Testis (tissue), 2 donors: ENCODE measurements around the gene PTPRN2.

Experiments
- POLR2A ChIP-seq: fragments of 450-650 bp; IDR thresholded peaks from one replicate; pipeline ENCODE4 v1.6.1; 2017; ENCODE audit warnings: antibody characterized with exemption, mild to moderate bottlenecking, moderate library complexity
- TF ChIP-seq, protein P1 (sequence below), 3 experiments: fragments of 450-650 bp in 2 of 3; fragments of 200-600 bp in 1 of 3; sonication (generic) in 1 of 3; IDR thresholded peaks; one replicate each; pipeline ENCODE4 v1.5.1; 2016 to 2019; ENCODE audit warnings: antibody characterized with exemption in 3 of 3, mild to moderate bottlenecking in 2 of 3, moderate library complexity in 1 of 3

DNA sequence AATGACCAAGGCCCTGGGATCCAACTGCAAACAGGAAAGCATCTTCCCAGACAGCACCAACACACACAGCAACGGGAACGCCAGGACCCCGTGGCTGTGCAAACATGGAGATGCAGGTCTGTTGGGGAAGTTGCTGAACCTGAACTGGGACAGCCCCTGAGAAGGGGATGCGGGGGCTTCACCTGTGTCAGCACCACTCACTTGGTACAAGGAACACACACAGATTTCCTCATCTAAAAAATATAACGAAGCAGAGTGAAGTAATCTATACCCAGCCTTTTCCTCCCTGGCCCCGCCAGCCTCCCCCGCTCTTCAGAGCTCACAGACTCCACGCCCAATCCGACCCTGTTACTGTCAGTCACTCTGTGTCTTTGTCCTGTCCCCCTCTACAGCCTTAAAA lies 93.0 kb downstream of the PTPRN2 start:
- TF ChIP-seq, protein P1, sequence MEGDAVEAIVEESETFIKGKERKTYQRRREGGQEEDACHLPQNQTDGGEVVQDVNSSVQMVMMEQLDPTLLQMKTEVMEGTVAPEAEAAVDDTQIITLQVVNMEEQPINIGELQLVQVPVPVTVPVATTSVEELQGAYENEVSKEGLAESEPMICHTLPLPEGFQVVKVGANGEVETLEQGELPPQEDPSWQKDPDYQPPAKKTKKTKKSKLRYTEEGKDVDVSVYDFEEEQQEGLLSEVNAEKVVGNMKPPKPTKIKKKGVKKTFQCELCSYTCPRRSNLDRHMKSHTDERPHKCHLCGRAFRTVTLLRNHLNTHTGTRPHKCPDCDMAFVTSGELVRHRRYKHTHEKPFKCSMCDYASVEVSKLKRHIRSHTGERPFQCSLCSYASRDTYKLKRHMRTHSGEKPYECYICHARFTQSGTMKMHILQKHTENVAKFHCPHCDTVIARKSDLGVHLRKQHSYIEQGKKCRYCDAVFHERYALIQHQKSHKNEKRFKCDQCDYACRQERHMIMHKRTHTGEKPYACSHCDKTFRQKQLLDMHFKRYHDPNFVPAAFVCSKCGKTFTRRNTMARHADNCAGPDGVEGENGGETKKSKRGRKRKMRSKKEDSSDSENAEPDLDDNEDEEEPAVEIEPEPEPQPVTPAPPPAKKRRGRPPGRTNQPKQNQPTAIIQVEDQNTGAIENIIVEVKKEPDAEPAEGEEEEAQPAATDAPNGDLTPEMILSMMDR (IDR thresholded peaks at IDR 0.05), result no peak
- TF ChIP-seq POLR2A, result no peak
